OCI-LY7 (cell line): ENCODE results near the gene CCDC51.

ENCODE experiments used
- CTCF ChIP-seq: fragments of 200-600 bp; sonication (generic); conservative IDR thresholded peaks from 2 replicates; pipeline ENCODE4 v1.5.1; 2014; ENCODE audit warnings: mild to moderate bottlenecking, antibody characterized with exemption, low read length, moderate library complexity, mixed read lengths
- EZH2phosphoT487 ChIP-seq: fragments of 200-600 bp; sonication (generic); IDR thresholded peaks from 2 replicates; pipeline ENCODE4 v1.6.1; 2018; ENCODE audit warnings: low read depth, borderline replicate concordance, mild to moderate bottlenecking, mixed run types, antibody characterized with exemption, low read length, moderate library complexity, mixed read lengths

- TF ChIP-seq CTCF = no peak
- TF ChIP-seq EZH2phosphoT487 = no peak
These were observed 33.9 kb downstream of the CCDC51 start for GRCh38 chr3:48405971-48406370.
